HFFc6 (cell line): ENCODE results near the gene PIP4P1. TPM values are rescaled to one million over a fixed set of nuclear protein-coding genes. Genes with fewer than 3 reads are reported as not detected.

Experiments used
- DNase-seq: peaks from one replicate; pipeline ENCODE4 v3.0.0-alpha.2; 2018
- H3K27ac Mint-ChIP-seq: 2 replicates; pipeline ENCODE4 v1.8.0; 2020; ENCODE audit warnings: mild to moderate bottlenecking, mixed read lengths
- H3K27me3 Mint-ChIP-seq: 2 replicates; pipeline ENCODE4 v1.8.0; 2021; ENCODE audit warnings: mild to moderate bottlenecking, moderate library complexity, mixed read lengths; ENCODE audit not compliant: insufficient read depth
- H3K36me3 Mint-ChIP-seq: 2 replicates; pipeline ENCODE4 v1.8.0; 2021; ENCODE audit warnings: low read depth, mixed read lengths
- H3K4me1 Mint-ChIP-seq: 2 replicates; pipeline ENCODE4 v1.8.0; 2020; ENCODE audit warnings: low read depth, mixed read lengths
- H3K4me3 Mint-ChIP-seq: 2 replicates; pipeline ENCODE4 v1.8.0; 2020; ENCODE audit warnings: mild to moderate bottlenecking, moderate library complexity, mixed read lengths
- H3K9me3 Mint-ChIP-seq: 2 replicates; pipeline ENCODE4 v1.8.0; 2020; ENCODE audit warnings: mild to moderate bottlenecking, mixed read lengths
- CTCF ChIP-seq: fragments of 200-600 bp; sonication (generic); IDR thresholded peaks from 2 replicates; pipeline ENCODE4 v1.5.0; 2021; ENCODE audit warnings: antibody characterized with exemption, mild to moderate bottlenecking
- total RNA-seq, 6 experiments: library from RNA; stranded (reverse); fragmentation: NEBNext Ultra II Directional; extraction: Animal tissue kit (Norgen Biotek cat#: 25700); gene quantifications; 2 replicates in 1 of 6; 3 replicates in 5 of 6; pipeline ENCODE4 v1.2.3, GENCODE V29; 2021

The PIP4P1 gene
- total RNA-seq, 6 experiments from 2014 or later, result 17.0 to 20.3 (median 19.2) TPM

- Mint-ChIP-seq H3K27ac (no peak overlapping the region), H3K4me1 (peaks cover 11% of the 10 kb centered on the region), H3K9me3 (no peaks in the 10 kb centered on the region), H3K4me3 (no peak overlapping the region), H3K27me3 (peaks cover 2% of the 10 kb centered on the region), H3K36me3 (no peaks in the 10 kb centered on the region)
- TF ChIP-seq CTCF, result no peak
- no peak for DNase-seq
Observed at GRCh38 chr14:20422886-20423285, 38.3 kb downstream of the PIP4P1 start.

- Mint-ChIP-seq H3K4me1 (no peaks in the 10 kb centered on the region), H3K27ac (no peak overlapping the region), H3K27me3 (peaks cover 2% of the 10 kb centered on the region), H3K36me3 (no peaks in the 10 kb centered on the region), H3K9me3 (no peaks in the 10 kb centered on the region), H3K4me3 (no peak overlapping the region)
- DNase-seq, result no peak
- TF ChIP-seq CTCF, result no peak
Observed at GRCh38 chr14:20421267-20421666, 40.0 kb downstream of the PIP4P1 start.

GRCh38 chr14:20419419-20419818 lies 41.8 kb downstream of the PIP4P1 start:
- no peak for TF ChIP-seq CTCF
- H3K27ac Mint-ChIP-seq, result no peak overlapping the region
- no peaks in the 10 kb centered on the region for H3K36me3 Mint-ChIP-seq
- H3K4me1 Mint-ChIP-seq, result peaks cover 7% of the 10 kb centered on the region
- no peak overlapping the region for H3K4me3 Mint-ChIP-seq
- peaks cover 2% of the 10 kb centered on the region for H3K27me3 Mint-ChIP-seq
- H3K9me3 Mint-ChIP-seq, result no peaks in the 10 kb centered on the region
- DNase-seq, result no peak

GRCh38 chr14:20418501-20418909 lies 42.7 kb downstream of the PIP4P1 start:
- DNase-seq, result no peak
- Mint-ChIP-seq H3K4me1 (peaks cover 16% of the 10 kb centered on the region), H3K4me3 (no peak overlapping the region), H3K36me3 (no peaks in the 10 kb centered on the region), H3K27ac (no peak overlapping the region), H3K9me3 (no peaks in the 10 kb centered on the region), H3K27me3 (peaks cover 2% of the 10 kb centered on the region)
- no peak for TF ChIP-seq CTCF

- Mint-ChIP-seq H3K27ac (no peak overlapping the region), H3K9me3 (no peaks in the 10 kb centered on the region), H3K4me1 (peaks cover 19% of the 10 kb centered on the region), H3K36me3 (no peaks in the 10 kb centered on the region), H3K4me3 (no peak overlapping the region), H3K27me3 (peaks cover 6% of the 10 kb centered on the region)
- no peak for TF ChIP-seq CTCF
- DNase-seq, result no peak
Observed at GRCh38 chr14:20417250-20418186, 43.7 kb downstream of the PIP4P1 start.
